ENCODE measurements around the gene NADK.
"Not testable (repeated sequence)": the region's sequence is repeated elsewhere in the genome, so short reads cannot be mapped to it uniquely, and the experiment has no call there.

NADK gene

DNA sequence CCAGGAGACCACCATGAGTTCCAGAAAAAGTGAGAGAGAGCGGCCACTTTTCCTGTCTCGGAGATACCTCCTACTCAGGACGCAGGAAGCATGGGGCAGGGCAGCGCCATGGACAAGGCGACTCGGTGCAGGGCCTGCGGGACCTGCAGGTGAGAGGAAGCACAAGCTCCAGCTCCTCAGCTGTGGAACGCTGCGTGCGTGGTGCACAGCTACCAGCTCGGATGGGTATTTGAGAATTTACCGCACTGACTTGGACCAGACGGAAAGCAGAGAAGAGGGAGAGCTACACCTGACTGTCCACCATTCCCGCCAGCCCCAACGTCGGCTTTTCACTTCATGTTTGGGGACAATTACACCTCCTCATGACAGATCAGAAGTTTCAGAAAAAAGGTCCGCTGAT lies 45.9 kb downstream of the NADK start:
- TF ChIP-seq, protein P1, sequence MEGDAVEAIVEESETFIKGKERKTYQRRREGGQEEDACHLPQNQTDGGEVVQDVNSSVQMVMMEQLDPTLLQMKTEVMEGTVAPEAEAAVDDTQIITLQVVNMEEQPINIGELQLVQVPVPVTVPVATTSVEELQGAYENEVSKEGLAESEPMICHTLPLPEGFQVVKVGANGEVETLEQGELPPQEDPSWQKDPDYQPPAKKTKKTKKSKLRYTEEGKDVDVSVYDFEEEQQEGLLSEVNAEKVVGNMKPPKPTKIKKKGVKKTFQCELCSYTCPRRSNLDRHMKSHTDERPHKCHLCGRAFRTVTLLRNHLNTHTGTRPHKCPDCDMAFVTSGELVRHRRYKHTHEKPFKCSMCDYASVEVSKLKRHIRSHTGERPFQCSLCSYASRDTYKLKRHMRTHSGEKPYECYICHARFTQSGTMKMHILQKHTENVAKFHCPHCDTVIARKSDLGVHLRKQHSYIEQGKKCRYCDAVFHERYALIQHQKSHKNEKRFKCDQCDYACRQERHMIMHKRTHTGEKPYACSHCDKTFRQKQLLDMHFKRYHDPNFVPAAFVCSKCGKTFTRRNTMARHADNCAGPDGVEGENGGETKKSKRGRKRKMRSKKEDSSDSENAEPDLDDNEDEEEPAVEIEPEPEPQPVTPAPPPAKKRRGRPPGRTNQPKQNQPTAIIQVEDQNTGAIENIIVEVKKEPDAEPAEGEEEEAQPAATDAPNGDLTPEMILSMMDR (conservative IDR thresholded peaks at IDR 0.05) = no peak
- no peak overlapping the region for H3K27ac ChIP-seq

DNA sequence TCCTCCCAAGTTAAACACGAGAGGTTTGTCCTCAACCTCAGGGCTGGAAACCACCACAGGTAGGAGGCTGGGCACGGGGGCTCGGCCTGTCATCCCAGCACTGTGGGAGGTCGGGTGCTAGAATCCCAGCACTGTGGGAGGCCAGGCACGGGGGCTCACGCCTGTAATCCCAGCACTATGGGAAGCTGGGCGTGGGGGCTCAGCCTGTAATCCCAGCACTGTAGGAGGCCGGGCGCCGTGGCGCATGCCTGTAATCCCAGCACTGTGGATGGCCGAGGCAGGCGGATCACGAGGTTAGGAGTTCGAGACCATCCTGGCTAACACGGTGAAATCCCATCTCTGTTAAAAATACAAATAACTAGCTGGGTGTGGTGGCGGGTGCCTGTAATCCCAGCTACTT lies 47.4 kb downstream of the NADK start:
- H3K27ac ChIP-seq = no peak overlapping the region
- TF ChIP-seq, protein P1 (conservative IDR thresholded peaks at IDR 0.05) = no peak

DNA sequence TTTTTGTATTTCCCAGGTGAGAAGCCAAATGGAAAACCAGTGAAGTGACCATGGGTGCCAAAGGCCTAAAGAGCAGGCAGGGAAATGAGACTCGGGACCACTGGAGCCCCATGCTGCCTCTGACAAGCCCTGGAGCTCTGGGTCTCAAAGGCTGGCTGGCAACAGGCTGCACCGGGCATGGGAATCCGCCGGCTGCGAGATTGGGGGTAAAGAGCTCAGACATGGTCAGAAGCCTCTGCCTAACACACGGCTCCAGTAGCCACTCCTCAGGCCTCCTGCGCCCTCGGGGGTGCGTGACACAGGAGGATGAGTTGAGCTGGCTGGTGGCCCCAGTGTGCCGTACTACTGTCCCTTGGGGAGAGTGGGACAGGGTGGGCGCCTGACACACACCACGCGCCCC lies 48.0 kb downstream of the NADK start:
- H3K27ac ChIP-seq = not testable (repeated sequence)

- H3K27ac ChIP-seq = not testable (repeated sequence)
Observed at GRCh38 chr1:1729116-1729816, 49.0 kb downstream of the NADK start.

GRCh38 chr1:1728308-1729005 lies 49.8 kb downstream of the NADK start:
- H3K27ac ChIP-seq = not testable (repeated sequence)

- H3K27ac ChIP-seq = not testable (repeated sequence)
Observed at GRCh38 chr1:1727131-1727651, 51.1 kb downstream of the NADK start.

GRCh38 chr1:1726088-1726487 lies 52.2 kb downstream of the NADK start:
- peak overlapping the region; percentile 31; the same call in 1 of the 2 replicates for H3K27ac ChIP-seq

GRCh38 chr1:1724035-1724864 lies 54.0 kb downstream of the NADK start, which contains the start of gene CDK11A:
Gene CDK11A (minus strand): TSS chr1:1724357. CDS start chr1:1722818, 1,539 bp downstream.
- H3K27ac ChIP-seq = peak within 1 kb of the TSS; percentile 81
- TF ChIP-seq, protein P1 (conservative IDR thresholded peaks at IDR 0.05) = peak; percentile 72

DNA sequence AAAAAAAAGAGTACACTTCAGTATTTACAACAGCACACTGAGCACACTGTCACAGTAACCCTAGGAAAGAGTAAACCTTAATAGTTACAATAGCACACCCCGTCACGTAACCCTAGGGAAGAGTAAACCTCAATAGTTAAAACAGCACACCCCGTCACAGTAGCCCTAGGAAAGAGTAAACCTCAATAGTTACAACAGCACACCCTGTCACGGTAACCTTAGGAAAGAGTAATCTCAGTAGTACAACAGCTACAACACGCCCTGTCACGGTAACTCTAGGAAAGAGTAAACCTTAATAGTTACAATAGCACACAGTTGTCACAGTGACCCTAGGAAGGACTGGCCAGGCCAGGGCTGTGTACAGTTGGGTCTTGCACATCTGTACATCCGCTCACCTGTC lies 57.1 kb downstream of the NADK start:
- TF ChIP-seq, protein P1 (conservative IDR thresholded peaks at IDR 0.05) = no peak
- H3K27ac ChIP-seq = peak overlapping the region; percentile 56

- H3K27ac ChIP-seq = not testable (repeated sequence)
Observed at GRCh38 chr1:1715109-1715883, 63.0 kb downstream of the NADK start.

GRCh38 chr1:1707897-1708296 lies 70.4 kb downstream of the NADK start:
- H3K27ac ChIP-seq = not testable (repeated sequence)

DNA sequence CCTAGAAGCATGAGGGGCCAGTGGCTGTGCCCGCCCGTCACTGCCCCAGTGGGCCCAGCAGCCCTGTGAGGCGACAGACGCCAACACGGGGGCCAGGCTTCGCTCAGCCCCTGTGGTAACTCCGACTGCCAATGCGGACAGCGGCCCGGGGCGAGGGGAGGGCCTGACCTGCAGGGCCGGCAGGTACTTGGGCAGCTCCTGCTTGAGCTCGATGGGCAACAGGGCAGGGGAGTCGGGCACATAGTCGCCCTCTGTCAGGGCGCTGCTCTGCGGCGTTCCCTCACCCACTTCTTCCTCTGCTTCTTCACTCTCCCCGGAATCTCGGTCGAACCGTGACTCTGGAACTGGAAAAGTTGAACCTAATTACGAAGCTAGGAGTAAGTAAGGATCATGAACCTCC lies 71.0 kb downstream of the NADK start:
- not testable (repeated sequence) for H3K27ac ChIP-seq

DNA sequence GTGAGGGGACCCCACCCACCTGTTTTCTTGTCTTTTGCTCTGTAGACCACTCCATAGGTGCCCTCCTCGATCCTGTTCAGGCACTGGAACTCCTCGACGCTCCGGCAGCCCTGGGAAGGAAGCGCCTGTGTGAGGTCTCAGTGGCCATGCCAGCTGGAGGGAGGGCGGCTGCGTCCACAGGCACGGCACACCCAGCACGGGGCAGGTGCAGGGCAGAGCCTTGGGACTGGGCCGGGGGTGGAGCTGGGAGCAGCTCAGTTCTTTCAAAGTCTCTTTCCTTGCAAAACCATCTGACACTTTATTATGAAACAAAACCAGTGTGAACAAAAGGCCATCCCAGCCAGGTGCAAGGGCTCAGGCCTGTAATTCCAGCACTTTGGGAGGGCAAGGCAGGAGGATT lies 72.6 kb downstream of the NADK start:
- H3K27ac ChIP-seq = not testable (repeated sequence)

DNA sequence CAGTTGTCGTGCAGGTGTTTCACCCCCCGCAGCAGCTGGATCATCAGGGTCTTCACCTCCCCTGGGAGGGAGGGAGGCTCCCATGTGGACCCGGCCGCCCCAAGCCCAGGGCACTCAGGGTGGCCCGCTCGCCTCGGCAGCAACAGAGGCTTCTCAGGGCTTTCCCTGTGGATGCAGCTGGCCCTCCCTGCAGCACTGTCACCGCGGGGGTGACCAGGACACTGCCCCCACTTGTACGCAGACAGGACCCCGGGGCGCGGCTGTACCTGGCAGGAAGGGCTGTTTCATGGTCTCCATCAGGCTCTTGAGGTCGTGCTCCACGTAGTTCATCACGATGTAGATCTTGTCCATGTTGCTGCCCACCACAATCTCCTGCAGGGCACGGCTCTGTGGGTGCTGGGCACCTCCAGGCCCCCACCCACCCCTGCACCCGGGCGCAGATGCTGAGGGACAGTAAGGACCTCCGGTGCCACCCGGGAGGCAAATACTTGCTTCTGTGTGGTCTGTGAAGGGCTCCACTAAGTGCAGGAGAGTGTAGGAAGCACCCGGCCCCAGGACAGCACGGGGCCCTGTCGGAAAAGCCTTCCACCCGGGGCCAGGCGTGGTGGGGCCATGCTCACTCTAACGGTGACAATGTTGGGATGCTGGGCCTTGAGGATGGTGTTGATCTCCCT lies 73.8 kb downstream of the NADK start:
- not testable (repeated sequence) for H3K27ac ChIP-seq

Data from VCaP (cell line).